GM21360 (cell line): Measurements from ENCODE around the gene H3-3A.

Experiments
- ATAC-seq: cut with Tn5 transposase; IDR thresholded peaks from one replicate; pipeline ENCODE4 v1.9.1; 2021; ENCODE audit warnings: mild to moderate bottlenecking, moderate library complexity; ENCODE audit not compliant: unreplicated experiment

The H3-3A gene

DNA sequence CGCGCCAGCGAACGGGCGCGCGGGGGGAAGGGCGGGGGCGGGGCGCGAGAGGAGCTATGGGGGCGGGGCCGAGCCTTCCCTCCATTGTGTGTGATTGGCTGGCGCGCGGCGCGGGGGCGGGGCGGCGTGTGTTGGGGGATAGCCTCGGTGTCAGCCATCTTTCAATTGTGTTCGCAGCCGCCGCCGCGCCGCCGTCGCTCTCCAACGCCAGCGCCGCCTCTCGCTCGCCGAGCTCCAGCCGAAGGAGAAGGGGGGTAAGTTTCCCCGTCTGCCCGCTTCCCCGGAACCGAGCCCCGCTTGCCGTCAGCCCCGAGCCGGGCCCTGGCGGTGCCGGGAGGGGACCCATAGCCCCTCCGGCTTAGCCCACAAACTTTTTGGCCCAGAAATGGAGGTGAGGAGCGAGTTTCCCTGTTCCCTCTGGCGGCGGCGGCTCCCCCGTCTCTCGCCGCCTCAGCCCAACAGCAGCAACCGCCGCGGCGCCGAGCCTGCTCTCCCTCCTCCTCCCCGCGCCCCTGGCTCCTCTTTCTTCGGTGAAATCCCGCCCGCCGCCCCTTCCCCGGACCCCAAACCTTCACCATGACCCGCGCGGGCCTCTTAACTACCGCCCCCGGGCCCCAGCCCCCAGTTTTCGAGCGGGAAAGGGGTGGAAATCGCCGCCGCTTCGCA, at the start of gene H3-3A:
TSS of gene H3-3A (plus strand) at position 159 of the 666 bp plus-strand sequence. CDS start 1,636 bp downstream, outside the sequence.
- peak; percentile 69 for ATAC-seq

DNA sequence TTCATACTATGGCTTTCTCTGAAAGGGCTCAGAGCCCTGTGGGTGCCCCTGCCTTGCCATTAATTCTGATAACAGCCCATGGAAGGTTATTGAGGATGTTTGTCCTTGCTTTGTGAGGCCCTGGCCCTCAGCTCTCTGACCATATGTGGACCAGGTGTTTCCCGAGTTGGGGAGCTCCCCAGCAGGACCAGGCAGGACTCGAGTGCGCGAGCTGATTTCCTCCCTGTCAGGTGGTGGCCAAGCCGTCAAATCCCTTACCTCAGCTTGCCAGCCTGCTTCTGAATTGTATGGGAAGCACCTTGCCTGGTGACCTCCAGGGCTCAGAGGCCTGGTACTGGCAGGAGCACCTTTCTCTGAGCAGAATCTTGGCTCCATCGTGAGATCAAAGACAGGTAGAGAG, 45.4 kb upstream of the H3-3A start:
- ATAC-seq: no peak

DNA sequence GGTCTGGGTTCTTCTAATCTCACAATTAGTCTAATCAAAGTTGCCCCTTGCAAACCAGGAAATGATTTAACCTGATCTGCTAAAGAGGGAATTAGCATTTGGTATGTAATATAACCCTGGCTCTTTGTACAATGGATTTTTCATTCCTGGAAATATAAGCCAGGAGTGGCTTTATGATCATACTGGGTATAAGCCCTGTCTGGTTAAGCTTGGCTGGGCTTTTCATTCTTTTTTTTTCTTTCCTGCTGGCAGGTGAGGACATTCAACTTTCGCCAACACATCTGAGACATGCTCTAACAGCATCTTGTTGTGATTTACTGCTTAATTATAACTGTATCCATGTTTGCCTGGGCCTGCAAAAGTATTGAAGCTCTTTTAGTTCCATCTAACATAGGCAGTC, 42.9 kb upstream of the H3-3A start:
- ATAC-seq: no peak

DNA sequence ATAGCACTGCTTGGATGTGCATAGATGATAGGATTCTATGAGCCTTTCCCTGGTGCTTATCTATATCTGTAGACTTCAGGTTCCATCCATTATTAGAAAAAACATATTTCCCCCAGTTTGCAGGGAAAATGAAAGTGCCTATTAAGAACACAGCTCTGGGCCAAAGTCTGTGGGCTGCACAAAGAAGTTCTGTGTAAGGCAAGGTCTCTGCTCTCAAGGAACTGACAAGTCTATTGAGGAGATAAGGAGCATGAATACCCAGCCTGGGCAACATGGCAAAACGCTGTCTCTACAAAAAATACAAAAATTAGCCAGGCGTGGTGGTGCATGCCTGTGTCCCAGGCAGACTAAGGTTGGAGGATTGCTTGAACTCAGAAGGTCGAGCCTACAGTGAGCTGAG, 41.1 kb upstream of the H3-3A start:
- ATAC-seq: no peak

DNA sequence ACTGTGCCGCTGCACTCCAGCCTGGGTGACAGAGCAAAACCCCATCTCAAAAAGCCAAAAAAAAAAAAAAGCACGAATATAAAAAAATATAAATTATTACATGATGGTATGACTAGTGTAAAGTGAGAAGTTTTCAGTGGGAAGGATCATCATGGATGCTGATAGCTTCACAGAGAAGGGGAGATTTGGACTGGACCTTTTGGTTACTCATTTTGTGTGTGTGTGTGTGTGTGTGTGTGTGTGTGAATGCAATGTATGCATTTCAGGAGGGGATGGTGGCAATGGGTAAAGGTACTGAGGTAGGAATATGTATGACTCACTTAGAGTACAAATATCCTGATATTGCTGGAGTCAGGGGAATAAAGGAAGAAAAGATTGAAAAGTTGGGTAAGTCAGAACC, 40.7 kb upstream of the H3-3A start:
- no peak for ATAC-seq

DNA sequence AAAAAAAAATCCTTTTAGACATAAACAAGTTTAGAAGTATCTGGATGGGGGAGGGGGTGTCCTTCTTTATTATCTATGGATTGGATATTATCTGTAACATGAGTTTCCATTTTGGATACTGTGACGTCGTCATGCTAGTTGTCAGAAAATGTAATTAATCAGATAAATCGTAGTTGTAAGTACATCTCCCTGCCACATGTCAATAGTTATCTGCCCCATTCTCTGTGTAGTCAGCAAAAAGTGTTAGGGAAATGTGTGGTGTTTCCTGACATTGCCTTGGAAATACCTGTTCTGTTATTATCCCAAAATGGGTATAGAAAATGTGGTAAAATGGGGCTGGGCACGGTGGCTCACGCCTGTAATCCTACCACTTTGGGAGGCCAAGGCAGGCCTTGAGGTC, 38.8 kb upstream of the H3-3A start:
- no peak for ATAC-seq

DNA sequence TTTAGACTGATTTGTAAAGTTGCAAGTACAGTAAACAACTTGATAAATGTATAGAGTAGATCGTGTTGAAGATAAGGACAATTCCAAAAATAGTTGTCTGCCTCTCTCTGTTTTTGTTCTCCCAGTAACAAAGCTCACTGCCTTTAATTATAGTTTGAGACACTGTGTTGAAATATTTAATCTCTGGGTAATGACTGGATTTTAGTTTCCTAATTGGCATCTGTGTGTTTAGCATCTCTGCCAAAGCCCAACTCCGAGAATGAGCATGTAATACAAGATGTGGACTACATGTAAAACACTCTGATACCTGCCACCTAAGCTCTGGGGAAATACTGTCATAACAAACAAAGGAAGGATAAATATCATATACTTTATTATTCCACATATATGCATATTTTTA, 35.7 kb upstream of the H3-3A start:
- ATAC-seq: no peak

DNA sequence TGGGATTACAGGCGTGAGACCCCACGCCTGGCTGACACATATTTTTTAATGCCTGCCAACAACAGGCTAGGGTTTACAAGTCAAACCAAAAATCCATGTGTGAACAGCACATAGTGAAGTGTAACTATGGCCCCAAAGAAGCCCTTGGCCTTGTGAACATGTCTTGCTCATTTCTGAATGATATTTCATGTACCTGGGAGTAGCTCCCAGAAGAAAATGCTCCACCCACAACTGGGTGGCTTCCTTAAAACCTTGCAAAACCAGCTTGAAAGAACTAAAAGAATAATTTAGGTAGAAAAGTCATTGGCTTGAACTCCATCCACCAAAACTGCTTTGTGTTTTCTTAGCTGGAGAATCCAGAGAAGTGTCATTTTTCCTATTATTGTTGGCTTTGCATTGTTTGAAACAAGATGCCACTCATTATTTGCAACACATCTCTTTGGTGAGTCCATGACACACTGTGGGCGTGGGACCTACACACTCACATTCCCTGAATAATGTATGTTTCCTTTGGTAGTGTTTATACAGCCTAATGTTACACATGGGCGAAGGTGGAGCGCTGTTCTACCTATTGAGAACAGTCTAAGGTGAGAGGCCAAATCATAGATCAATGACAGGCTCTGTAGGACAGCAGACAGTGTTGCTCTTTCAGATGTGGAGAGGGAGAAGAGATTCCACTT, 34.8 kb upstream of the H3-3A start:
- no peak for ATAC-seq

DNA sequence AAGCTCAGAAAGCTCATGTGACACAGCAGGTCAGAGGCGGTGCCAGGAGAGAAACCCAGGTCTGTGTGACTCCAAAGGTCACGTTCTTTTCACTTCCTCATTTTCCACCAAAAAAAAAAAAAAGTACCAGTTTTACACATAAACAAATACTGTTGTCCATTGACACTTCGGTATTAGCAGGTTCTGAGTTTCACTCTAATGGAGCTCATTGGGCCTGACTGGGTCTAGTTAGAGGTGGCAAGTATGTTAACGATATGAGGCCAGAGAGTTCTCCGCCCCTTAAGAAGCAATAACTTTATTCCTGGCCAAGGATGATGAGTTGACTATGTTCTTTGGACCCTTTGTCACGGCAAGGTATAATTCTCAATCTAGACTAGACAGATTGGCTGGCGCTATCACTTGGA, 33.4 kb upstream of the H3-3A start:
- ATAC-seq: peak; percentile 78

DNA sequence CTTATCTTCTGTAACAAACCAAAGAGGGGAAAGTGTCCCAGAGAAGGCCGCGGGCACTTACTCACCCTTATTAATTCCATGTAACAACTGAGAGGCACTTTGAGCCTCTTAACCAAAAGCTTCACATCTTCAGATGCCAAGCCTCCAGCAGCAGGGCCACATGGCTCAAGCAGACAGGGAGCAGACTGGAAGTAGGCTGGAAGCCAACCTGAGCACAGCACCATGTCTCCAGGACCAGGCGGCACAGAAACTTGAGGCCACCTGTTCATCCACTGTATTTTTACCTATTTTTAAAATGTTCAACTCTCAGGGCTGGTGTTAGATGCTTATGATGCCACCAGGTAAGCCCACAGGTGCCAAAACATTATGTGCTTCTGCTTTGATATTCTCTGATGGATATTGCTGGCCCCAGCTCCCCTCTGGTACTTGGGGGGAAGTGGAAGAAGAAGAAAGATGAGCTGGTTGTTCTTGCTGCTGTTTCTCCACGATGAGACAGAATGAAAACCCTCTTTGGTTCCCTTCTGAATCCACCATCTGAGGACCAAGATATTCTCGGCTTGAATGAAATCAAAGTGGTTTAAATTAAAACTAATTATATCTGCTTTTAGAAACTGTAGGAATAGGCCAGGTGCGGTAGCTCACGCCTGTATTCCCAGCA, 32.8 kb upstream of the H3-3A start:
- ATAC-seq: no peak

DNA sequence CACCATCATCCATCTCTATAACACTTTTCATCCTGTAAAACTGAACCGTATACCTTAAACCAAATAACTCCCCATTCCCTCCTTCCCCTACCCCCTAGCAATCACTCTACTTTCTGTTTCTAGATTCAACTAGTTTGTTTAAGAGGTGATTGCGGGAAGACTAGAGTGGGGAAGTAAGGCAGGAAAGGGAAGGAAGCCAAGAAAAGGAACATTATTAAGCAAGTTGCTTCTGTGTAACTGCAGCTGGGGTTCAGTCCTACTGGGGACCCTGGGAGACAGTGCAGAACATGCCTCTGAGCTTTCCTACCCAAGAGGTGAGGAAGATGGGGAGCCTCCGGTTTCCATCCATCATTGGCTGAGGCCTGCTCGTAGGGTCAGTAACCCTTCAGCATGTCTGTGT, 28.9 kb upstream of the H3-3A start:
- ATAC-seq: no peak

DNA sequence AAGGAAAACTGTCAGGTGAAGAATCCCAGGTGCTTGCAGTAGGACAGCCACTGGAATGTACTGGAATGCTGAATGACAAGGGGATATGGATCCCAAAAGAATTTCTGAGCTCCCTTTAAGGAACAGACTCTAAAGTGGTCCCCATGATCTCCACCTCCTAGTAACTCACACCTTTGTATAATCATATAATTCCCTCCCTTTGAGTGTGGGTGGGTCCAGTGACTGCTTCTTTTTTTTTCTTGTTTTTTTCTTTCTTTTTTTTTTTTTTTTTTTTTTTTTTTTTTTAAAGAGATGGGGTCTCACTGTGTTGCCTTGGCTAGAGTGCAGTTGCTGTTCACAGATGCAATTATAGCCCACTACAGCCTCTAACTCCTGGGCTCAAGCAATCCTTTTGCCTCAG, 28.5 kb upstream of the H3-3A start:
- no peak for ATAC-seq

DNA sequence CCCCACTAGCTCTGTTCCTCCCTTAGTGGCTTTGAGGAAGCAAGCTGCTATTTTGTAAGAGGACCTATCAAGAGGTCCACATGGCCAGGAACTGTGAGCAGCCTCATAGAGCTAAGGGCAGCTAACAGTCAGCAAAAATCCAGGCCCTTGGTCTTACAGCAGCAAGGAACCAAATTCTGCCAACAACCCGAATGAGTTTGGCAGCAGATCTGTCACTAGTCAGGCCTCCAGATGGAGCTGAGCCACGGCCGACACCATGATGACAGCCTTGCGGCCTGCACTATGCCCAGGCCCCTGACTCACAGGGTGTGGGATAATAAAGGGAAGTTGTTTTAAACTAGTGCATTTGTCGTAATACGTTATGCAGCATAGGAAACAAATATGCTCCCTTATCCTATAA, 28.0 kb upstream of the H3-3A start:
- no peak for ATAC-seq

DNA sequence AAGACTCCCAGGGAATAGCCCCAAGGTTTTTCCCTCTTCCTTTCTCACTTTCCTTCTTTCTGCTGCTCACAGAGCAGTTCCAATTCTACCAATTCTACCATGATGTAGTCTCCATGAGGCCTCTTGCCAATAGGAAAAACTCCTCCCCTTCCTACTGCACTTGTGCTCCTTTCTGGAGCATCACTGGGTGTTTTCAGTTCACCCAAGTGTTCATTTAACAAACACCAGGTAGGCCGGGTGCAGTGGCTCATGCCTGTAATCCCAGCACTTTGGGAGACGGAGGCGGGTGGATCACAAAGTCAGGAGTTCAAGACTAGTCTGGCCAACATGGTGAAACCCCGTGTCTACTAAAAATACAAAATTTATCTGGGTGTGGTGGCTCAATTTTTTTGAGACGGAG, 26.6 kb upstream of the H3-3A start:
- no peak for ATAC-seq

DNA sequence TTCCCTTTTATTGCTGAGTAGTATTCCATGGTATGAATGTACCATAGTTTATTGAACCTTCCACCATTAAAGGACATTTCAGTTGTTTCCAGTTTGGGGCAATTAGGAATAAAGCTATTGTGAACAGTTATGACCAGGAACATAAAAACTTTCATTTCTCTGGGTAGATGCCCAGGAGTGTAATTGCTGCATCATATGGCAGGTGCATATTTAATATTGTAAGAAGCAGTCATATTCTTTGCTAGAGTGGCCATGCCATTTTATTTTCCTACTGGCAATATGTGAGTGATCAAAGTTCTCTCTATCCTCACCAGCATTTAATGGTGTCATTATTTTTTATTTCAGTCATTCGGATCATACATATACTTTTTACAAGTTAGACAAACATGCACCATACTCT, 23.9 kb upstream of the H3-3A start:
- no peak for ATAC-seq

DNA sequence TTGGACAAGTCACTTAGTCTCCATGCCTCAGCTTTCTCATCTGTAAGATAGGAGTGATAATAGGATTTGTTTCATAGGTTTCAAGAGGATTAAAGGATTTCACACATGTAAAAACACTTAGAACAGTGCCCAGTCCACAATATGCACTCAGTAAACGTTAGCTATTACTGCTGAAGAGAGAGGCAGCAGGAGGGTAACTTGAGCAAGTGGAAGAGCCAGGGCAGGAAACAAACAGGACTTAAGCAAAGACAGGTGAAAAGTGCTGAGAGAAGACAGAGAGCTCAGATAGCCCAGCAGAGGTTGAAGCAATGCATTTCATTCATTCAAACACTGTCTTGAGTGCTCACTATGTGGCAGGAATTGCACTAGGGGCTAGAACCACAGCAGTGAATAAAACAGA, 21.1 kb upstream of the H3-3A start:
- ATAC-seq: no peak

DNA sequence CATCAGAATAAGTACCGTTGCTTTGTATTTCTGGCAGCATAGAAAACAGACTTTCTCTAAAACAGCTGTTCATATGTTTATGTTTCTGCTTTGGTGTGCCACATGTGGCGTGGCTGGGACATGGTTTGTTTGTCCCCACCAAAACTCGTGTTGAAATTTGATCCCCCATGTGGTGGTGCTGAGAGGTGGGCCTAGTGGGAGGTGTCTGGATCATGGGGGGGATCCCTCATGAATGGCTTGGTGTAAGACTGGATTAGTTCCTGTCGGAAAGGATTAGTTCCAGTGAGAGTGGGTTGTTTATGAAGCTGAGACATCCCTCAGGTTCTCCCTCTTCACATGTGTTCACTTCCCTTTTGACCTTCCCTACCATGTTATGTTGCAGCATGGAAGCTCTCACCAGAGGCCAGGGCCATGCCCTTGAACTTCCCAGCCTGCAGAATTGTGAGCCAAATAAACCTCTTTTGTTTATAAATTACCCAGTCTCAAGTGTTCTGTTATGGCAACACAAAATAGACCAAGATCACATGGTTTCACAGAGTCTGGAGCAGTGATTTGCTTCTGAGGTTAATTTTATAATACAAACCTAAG, 17.9 kb upstream of the H3-3A start:
- no peak for ATAC-seq

DNA sequence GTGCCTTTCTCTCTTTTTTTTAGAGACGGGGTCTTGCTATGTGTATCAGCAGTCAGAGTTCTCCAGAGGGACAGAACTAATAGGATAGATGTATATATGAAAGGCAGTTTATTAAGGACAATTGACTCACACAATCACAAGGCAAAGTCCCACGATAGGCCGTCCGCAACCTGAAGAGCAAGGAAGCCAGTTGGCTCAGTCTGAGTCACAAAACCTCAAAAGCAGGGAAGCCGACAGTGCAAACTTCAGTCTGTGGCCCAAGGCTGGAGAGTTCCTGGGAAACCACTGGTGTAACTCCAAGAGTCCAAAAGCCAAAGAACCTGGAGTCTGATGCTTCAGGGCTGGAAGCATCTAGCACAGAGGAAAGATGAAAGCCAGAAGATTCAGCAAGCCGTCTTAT, 16.3 kb upstream of the H3-3A start:
- ATAC-seq: no peak

DNA sequence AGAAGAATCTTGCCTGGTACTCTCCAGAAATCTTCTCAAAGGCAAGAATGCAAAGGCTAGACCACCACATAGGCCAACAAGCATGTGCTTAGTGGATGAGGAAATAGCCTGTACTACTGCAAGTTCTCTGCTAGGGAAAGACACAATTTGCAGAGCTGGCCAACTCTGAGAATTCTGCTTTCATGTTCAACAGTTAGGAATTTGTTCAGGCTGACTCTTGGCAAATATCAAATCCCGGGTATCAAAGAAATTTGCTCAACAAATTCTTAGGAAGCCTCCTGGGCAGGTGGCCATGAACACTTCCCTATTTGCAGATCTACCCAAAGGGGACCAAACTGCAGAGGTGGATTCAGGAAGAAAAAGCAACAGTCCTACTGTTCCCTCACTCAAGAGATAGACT, 15.0 kb upstream of the H3-3A start:
- ATAC-seq: no peak

DNA sequence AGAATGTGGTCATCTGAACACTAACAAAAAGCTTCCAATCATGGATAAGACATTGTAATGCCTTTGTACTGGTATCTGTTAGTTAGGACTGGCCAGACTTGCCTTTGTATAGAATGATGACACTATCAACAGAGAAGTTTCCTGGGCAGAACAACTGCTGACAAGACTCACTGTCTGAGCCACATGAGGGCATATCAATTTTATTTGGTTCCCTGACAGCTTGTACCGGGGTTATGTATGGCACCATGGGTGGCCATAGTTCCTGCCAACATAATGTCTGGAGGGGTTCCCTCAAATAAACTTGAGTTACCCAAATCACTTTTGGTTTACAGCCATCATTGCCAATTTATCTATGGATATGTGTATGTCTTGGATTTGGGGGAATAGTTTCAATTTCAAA, 13.6 kb upstream of the H3-3A start:
- ATAC-seq: no peak

DNA sequence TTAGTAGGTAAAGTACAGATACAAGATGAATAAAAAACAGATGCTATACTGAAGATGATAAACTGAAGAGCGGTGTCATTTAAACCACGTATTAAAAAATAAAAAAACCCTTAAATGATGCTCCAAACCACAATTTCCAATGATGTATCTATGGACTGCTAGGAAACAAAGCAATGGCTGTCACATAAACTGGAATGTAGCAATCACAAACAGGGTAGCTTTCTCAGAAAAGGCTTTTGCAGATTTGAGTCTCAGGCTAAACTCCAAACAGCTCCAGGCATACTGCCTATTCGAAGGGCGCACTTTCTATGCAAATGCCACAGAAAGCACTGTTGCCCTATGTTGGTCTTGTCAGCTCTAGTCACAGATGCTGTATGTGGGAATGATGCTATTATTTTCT, 12.4 kb upstream of the H3-3A start:
- no peak for ATAC-seq

DNA sequence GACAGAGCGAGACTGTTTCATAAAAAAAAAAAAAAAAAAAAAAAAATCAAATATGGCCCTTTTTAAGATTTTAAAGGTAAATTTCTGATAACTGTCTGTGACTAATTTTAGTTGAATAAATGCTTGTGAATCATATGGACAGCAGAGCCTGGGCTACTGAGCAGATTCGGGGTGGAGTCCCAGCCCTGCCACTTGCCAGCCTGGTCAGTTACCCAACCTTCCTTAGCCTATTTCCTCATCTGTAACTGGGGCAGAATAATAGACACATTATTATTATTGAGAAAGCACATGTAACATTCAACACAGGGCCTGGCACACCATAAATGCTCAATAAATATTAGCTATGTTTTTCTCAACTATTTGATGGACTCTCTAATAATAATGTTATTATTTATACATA, 11.2 kb upstream of the H3-3A start:
- ATAC-seq: no peak
